GM10847 (cell line): ENCODE data around the gene BBX.

ENCODE experiments used
- POLR2A ChIP-seq: IDR thresholded peaks from 2 replicates; pipeline ENCODE4 v1.6.1; 2011; ENCODE audit not compliant: insufficient read length; ENCODE audit errors: extremely low read depth

Gene BBX

DNA sequence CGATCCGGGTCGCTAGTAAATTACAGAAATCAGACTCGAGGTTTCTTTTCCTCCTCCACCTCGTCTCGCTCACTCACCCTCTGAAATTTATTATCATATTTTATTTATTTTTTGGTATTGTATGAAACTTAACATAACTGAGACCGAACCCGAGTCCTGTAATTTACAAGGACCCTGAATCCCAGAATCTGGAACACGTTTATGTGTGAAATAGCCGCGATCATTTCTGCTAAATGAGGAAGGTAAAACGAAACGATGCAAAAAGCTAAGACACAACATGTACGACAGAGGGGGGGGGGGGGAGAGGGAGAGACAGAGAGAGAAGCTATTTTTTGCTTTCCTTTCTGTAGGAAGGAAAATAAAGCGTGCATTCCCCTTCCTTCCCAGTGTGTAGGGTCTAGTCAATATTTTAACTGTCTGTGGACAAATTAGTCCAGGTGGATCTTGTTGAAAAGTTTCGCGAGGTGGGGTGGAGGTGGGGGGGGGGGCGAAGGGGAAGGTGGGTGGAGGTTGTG, 1.6 kb downstream of the BBX start:
- no peak for TF ChIP-seq POLR2A

DNA sequence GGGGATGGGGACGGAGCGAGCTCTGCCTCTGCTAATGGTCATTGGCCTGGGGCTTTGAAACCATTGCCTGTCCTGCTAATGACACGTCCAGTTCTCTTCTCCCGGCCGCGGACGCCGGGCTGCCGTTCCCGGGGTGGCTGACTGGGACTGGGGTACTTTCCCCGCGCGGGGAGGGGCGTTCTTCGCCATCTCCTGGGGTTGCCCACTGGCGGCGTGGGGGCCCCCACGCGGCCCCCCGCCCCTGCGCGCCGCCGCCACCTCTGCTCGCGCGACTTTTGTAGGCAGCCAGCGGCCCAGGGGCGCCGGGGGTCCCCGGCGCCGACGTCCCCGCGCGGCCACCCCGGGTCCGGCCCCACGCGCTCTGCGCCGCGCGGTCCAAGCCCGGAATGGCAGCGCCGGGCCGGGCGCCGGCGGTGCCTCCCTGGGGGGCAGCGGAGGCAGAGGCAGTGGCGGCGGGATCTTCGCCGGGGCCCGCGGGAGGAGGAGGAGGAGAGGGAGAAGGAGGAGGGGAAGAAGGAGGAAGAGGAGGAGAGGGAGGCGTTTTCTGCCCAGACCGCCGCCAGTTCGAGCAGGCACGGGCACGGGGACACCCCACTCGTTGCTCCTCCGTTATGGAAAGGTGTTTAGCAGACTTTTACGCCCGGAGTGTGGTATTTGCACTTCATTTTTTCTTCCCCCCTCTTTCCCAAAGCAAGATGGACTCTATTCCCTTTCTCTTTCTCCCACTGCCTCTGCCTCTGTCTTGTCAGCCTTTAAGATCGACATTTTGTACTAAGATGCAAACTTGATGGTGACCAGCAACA, 2.3 kb downstream of the BBX start:
- TF ChIP-seq POLR2A, result peak; percentile 15

DNA sequence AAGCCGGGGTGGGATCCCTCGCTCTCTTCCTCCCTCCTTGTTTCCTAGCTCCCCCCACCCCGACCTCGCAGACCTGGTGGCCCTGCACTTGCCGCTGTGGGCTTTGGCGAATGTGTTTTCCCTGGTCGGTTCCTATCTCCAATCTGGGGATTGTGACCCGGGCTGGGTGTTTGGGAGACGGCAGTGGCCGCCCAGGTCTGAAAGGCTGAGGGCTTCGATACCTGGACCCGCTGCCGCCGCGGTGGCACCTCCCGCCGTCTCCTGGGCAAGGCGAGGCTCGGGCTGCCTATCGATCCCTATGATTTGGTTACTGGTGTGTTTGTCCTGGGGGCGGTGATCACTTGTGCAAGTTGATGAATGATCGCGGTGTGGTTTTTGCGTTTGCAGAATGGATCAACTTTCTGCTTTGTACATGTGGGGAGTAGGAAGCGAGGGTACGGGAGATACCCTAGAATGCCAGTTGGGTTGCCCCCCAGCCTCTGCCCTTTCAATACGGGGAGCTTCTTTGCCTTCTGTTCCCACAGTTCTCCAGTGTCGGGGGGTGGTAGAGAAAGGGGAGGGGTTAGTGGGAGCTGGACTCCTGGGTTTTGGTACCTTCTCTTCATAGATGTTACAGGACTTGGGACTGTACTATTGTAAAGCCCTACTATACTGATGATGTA, 3.0 kb downstream of the BBX start:
- no peak for TF ChIP-seq POLR2A

DNA sequence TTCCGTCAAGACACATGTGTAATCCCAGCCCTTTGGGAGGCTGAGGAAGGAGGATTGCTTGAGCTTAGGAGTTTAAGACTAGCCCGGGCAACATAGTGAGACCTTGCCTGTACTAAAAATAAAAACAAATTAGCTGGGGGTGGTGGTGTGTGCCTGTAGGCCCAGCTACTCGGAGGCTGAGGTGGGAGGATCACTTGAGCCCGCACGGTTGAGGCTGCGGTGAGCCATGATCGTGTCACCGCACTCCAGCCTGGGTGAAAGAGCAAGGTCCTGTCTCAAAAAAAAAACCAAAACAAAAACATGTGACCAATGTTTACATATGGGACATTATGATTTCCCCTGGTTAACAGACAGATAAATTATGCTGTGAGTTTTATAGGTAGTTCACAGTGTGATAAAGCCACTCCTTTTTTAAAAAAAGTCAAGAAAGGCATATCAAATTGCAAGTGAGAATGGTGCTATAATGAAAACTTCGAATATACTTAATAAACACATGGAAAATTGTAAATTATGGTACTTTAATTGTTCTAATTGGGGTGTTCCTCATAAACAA, 9.2 kb downstream of the BBX start:
- no peak for TF ChIP-seq POLR2A

DNA sequence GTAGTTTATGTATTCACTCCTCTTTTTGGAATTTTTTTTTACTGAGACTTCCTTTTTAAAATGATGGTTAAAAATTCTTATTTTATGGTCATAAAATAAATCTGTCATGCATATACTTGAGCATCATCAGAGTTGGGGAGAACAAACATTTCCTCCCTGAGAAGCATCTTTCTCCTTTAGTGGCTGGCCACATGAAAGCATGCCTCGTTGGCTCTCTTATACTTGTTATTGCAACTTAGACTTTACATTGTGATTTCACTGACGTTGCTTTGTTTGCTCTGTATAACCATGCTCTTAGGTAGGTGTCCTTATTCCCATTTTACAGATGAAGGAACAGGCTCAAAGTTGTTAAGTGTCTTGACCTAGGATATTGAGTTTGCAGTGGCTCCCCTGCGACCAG, 18.1 kb downstream of the BBX start:
- TF ChIP-seq POLR2A, result no peak

DNA sequence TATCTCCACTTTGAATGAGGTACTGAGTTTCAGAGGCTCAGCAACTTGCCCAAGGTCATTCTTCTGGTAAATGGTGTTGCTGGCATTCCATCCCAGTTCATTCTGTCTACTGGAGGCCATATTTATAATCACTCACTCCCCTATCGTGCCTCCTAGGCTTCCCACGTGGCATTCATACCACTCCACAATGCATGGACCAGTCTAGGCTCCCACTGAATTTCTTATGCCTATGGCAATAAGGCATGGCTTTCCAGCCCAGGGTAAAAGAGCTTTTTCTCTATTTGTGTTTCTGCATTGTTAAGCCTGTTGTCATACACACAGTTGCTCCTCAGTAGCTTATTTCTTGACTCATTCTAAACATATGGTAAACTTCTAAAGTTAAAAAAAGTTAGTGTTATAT, 19.9 kb downstream of the BBX start:
- no peak for TF ChIP-seq POLR2A

DNA sequence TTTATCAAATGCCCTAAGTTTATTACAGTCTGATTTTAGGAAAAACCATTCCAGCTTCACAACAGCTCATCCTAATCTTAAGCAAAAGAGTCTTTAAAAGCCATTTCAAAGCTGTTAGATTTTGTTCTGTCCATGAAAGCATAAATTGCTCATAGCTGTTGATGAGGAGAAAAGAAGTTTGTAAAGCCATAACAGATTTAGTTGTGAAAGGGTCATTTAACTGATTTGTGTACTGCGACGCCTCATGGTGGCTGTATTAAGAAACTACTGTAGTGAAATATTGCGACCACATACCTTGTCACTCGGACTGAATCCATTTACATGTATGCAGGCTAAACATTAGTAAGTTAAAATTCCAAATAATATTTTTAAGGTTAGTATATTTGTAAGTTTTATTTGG, 20.9 kb downstream of the BBX start:
- no peak for TF ChIP-seq POLR2A

DNA sequence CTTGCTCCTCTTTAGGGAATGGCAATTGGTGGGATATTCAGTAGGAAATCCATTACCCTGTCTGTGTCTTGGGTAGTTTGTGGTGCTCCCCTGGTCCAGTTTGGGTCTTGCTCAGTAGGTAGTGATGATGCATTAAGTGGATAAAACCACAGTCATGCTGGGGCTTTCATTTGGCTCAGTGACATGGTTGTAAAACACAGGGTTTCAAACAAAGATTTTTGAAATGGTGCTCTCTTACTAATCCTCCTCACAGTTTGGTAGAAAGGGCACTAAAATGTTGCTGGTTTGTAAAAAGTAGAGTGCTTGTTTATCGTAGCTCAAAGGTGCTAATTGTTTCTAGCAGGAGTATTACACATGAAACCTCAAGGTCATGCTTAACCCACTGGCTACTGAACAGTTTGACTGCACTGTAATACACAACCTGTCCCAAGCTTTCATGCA, 22.9 kb downstream of the BBX start:
- no peak for TF ChIP-seq POLR2A

DNA sequence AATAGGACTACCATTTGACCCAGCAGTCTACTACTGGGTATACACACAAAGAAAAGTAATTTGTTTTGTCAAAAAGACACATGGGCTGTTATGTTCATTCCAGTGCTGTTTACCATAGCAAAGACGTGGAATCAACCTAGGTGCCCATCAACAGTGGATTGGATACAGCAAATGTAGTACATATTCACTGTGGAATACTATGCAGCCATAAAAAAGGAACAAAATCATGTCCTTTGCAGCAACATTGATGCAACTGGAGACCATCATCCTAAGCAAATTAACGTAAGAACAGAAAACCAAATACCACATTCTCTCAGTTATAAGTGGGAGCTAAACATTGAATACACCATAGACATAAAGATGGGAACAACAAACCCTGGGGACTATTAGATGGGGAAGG, 25.8 kb downstream of the BBX start:
- no peak for TF ChIP-seq POLR2A

DNA sequence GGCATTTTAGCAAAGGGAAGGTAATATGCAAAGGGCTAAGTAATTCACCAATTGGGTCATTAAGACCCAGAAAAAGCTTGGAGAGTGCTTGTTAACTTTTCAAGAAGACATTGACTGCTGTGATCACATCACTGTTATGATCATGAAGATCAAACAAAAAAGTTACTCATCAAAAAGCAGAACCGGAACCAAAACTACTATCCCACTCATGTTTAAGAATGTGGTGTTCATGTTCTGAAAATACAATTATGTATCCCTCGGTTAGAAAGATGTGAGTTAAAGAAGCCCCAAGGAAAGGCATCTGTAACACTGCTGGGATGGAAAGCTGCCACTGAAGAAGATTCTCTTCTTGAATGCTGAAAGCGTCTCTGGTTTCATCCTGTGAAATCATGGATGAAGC, 32.6 kb downstream of the BBX start:
- TF ChIP-seq POLR2A, result no peak

DNA sequence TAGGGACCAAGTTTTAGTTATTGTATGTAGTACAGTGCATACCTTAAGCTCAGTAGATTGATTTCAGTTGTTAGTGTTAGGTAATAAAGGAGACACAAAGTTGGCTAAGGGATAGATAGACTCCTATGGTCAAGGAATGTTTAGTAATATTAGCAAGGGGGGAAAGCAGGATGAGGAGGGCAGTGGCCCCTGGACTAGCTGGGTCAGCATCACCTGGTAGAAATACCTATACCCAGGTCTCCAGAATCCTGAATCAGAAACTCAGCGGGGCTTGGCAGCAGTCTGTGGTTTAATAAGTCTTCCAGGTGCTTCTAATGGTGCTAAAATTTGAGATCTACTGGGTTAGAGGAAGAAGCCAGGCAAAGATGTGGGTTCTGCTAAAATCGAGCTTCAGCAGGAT, 35.0 kb downstream of the BBX start:
- TF ChIP-seq POLR2A, result no peak

DNA sequence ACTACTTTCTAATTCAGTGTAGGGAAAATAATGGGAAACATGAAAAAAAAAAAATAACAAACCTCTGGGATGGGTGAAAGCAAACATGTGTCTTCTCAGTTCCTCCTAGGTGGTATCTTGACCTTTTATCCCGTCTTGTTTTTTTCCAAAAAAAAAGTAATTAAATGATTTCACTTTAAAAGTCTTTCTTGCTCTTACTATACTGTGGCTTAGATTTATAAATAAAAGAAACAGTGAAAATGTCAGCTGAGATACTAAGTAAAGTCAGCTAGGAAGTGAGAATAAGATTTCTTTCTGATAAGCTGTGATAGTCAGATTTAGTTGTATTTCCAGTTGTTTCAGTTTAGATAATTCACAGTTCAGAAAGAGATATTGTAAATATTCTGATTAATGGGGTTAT, 37.4 kb downstream of the BBX start:
- TF ChIP-seq POLR2A, result no peak

DNA sequence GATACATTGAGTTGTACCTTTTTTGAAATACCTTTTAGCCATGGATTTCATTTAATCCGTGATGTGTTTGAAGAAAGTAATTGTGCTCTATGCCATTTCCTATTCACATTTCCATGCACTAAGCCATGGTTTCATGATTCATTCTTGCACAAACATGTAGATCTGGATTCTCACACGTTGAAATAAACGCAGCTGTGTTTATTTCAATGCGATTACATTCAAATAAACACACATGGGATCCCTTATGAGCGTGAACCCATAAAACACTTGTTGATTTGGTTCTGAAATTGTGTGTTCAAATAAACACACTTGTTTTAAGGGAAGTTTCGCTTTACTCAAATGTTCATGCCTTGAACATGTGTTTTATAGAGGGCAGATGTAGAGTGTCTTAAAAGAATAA, 39.2 kb downstream of the BBX start:
- no peak for TF ChIP-seq POLR2A

DNA sequence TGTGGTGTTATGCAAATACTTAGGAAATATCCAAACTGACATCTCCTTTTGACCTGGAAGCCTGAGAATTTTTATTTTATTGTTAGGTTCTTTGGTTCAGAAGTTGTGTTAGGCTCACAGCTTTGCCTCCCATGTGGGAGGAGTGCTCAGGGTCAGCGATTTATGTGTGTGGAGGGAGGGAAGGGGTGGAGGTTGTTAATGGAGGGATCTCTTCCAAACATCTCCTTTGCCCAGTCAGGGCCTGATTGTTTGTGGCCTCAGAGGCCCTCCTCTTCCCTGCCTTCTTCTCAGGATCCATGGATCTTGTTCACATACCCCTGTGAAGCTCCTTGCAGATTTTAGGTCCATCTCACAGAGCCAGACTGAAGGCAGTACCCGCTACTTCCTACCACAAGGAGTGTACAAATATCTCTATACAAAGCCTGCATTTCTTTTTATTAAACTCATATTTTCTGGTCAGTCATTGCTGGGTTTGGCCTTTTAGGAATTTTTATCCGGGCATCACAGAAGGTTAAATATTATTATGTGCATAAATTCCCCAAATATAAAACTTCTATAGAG, 40.3 kb downstream of the BBX start:
- no peak for TF ChIP-seq POLR2A

DNA sequence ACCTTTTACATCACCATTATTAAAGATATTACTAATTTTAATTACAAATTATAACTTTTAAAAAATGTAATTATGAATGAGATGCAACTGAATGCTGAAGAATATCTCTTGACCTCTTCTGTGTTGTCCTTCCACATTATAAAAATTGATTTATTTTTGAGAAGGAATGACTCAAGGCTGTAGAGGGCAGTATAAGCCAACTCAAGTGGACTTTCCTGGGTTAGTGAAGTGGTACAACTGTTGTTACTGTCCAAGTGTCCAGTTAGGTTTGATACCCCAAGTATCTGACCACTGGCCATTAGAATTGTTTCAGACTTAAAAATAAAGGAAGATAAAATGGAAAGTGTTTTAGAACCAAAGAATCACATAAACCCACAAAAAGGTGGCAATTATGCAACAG, 51.9 kb downstream of the BBX start:
- no peak for TF ChIP-seq POLR2A

DNA sequence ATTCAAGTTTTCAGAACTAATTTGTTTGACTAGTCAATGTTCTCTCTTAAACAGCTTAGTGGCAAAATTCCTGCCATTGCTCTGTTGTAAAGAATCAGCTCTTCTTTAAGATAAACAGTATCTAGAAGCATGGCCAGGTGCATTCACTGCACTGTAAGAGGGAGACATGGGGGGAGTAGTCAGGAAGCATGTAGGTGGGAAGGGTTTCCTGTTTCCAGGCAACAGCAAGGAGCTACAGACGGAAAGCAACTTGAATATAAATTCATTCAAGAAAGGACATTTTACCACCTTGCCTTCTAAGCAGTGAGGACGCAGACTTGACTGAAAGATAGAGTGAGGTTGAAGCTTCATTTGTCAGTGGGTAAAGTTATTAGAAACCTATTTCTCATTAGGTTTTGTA, 55.3 kb downstream of the BBX start:
- TF ChIP-seq POLR2A, result no peak
